Chondrocyte (in vitro differentiated cells): ENCODE data around the gene SAMD8. TPM values are rescaled to one million over a fixed set of nuclear protein-coding genes. Genes with fewer than 3 reads are reported as not detected.
A peak's percentile ranks its signal among the peaks of the same experiment; 100 is the strongest.

ENCODE experiments used
- DNase-seq: peaks from one replicate; pipeline ENCODE4 v3.0.0; 2021; ENCODE audit warnings: mixed read lengths, low spot score
- H3K27ac Mint-ChIP-seq: one replicate; pipeline ENCODE4 v1.8.0; 2021; ENCODE audit warnings: mild to moderate bottlenecking, moderate library complexity, mixed read lengths; ENCODE audit not compliant: unreplicated experiment
- H3K27me3 Mint-ChIP-seq: 2 replicates; pipeline ENCODE4 v1.8.0; 2021; ENCODE audit warnings: low read depth, mixed read lengths
- H3K36me3 Mint-ChIP-seq: 2 replicates; pipeline ENCODE4 v1.8.0; 2021; ENCODE audit warnings: low read depth, mixed read lengths
- H3K4me1 Mint-ChIP-seq: 2 replicates; pipeline ENCODE4 v1.8.0; 2021; ENCODE audit warnings: low read depth, mild to moderate bottlenecking, mixed read lengths
- H3K4me3 Mint-ChIP-seq: one replicate; pipeline ENCODE4 v1.8.0; 2021; ENCODE audit warnings: mild to moderate bottlenecking, moderate library complexity, mixed read lengths; ENCODE audit not compliant: unreplicated experiment
- H3K9me3 Mint-ChIP-seq: 2 replicates; pipeline ENCODE4 v1.8.0; 2021; ENCODE audit warnings: low read depth, mixed read lengths
- CTCF ChIP-seq: fragments of 200-600 bp; sonication (generic); IDR thresholded peaks from 2 replicates; pipeline ENCODE4 v1.5.0; 2021; ENCODE audit warnings: antibody characterized with exemption, mild to moderate bottlenecking, moderate library complexity
- total RNA-seq: library from RNA; stranded (reverse); gene quantifications from 3 replicates; pipeline ENCODE4 v1.2.1, GENCODE V29; 2021

The SAMD8 gene
- total RNA-seq, 1 donor from 2014 or later: 24.7 TPM

- no peaks in the 10 kb centered on the region for H3K27me3 Mint-ChIP-seq
- no peak for DNase-seq
- peaks cover 17% of the 10 kb centered on the region for H3K4me1 Mint-ChIP-seq
- peaks cover 1% of the 10 kb centered on the region for H3K36me3 Mint-ChIP-seq
- no peak overlapping the region for H3K27ac Mint-ChIP-seq
- no peaks in the 10 kb centered on the region for H3K9me3 Mint-ChIP-seq
- H3K4me3 Mint-ChIP-seq: no peak overlapping the region
- TF ChIP-seq CTCF: no peak
Observed at GRCh38 chr10:75107756-75108683, 3.4 kb upstream of the SAMD8 start.

GRCh38 chr10:75108684-75109458, 2.6 kb upstream of the SAMD8 start:
- DNase-seq: no peak
- no peaks in the 10 kb centered on the region for H3K27me3 Mint-ChIP-seq
- H3K9me3 Mint-ChIP-seq: no peaks in the 10 kb centered on the region
- H3K4me3 Mint-ChIP-seq: no peak overlapping the region
- no peak overlapping the region for H3K27ac Mint-ChIP-seq
- peak; percentile 73 for TF ChIP-seq CTCF
- H3K4me1 Mint-ChIP-seq: peaks cover 25% of the 10 kb centered on the region
- H3K36me3 Mint-ChIP-seq: peaks cover 1% of the 10 kb centered on the region

- H3K4me3 Mint-ChIP-seq: no peak overlapping the region
- H3K4me1 Mint-ChIP-seq: peaks cover 29% of the 10 kb centered on the region
- H3K36me3 Mint-ChIP-seq: peaks cover 1% of the 10 kb centered on the region
- no peaks in the 10 kb centered on the region for H3K27me3 Mint-ChIP-seq
- H3K9me3 Mint-ChIP-seq: no peaks in the 10 kb centered on the region
- DNase-seq: no peak
- no peak for TF ChIP-seq CTCF
- H3K27ac Mint-ChIP-seq: peak overlapping the region; percentile 47
Observed at GRCh38 chr10:75109459-75109778, 2.0 kb upstream of the SAMD8 start.

- Mint-ChIP-seq H3K4me1 (peaks cover 36% of the 10 kb centered on the region), H3K27me3 (no peaks in the 10 kb centered on the region), H3K4me3 (peak overlapping the region; percentile 94), H3K27ac (peak overlapping the region; percentile 90), H3K9me3 (no peaks in the 10 kb centered on the region), H3K36me3 (peaks cover 1% of the 10 kb centered on the region)
- no peak for DNase-seq
- TF ChIP-seq CTCF: no peak
Observed at GRCh38 chr10:75110006-75110632, 1.3 kb upstream of the SAMD8 start.
